HepG2 (cell line): ENCODE measurements around the gene NDUFAF8. TPM values are rescaled to one million over a fixed set of nuclear protein-coding genes. Genes with fewer than 3 reads are reported as not detected.

ENCODE experiments used
- ATAC-seq: fragments of 200-7000 bp; cut with Tn5 transposase; 3 replicates; pipeline ENCODE4 v1.9.1; 2020; ENCODE audit warnings: mild to moderate bottlenecking, moderate library complexity
- BruUV-seq: library from RNA; stranded (reverse); fragments of 400-500 nt; replicated peaks from 2 replicates; lab custom pipeline; 2021; lab: Mats Ljungman, UMichigan
- CTCF ChIA-PET: fragments of 300-600 bp; formaldehyde crosslinking; extraction: SDS; loops from one replicate; lab custom pipeline; 2021; ENCODE audit warnings: low total read pairs, inconsistent platforms, low intra/inter-chr PET ratio; lab: Yijun Ruan, JAX
- POLR2A ChIA-PET: fragments of 350-600 bp; sonication (Branson Sonifier 250); formaldehyde crosslinking; loops from one replicate; lab custom pipeline; 2020; ENCODE audit warnings: antibody characterized with exemption, inconsistent platforms; lab: Yijun Ruan, JAX
- DNase-seq: peaks from one replicate; pipeline ENCODE4 v3.0.0-alpha.2; 2015; ENCODE audit warnings: low spot score
- FAIRE-seq: peaks from 3 replicates; lab custom pipeline; 2011; peaks lifted over from hg19 to GRCh38; lab: Jason Lieb, UNC
- H2AFZ ChIP-seq: one replicate; pipeline ENCODE4 v1.6.1; 2011; ENCODE audit warnings: low read length, inconsistent platforms
- H3K27ac ChIP-seq: fragments of 300-600 bp; 3 replicates; pipeline ENCODE4 v1.8.0; 2011; ENCODE audit warnings: mixed run types, mild to moderate bottlenecking, mixed read lengths, low read length, inconsistent platforms; ENCODE audit not compliant: insufficient read depth; ENCODE audit errors: extremely low read length
- H3K27me3 ChIP-seq, 2 experiments: fragments of 200-600 bp in 1 of 2; 2 replicates in 1 of 2; 3 replicates in 1 of 2; pipeline versions ENCODE4 v1.6.0 to v1.8.0; 2011; ENCODE audit warnings: low read length in 2 of 2, mild to moderate bottlenecking in 2 of 2, moderate library complexity in 2 of 2, inconsistent platforms in 1 of 2; ENCODE audit not compliant: insufficient read depth in 2 of 2, control insufficient read depth in 1 of 2
- H3K36me3 ChIP-seq, 2 experiments: fragments of 200-600 bp in 1 of 2; replicated peaks in 1 of 2; 2 replicates in 1 of 2; 3 replicates in 1 of 2; pipeline versions ENCODE4 v1.5.1 to v1.8.0; 2011; ENCODE audit warnings: low read length in 2 of 2, inconsistent platforms in 1 of 2; ENCODE audit not compliant: insufficient read depth in 2 of 2, control insufficient read depth in 1 of 2
- H3K4me1 ChIP-seq: 2 replicates; pipeline ENCODE4 v1.5.1; 2012; ENCODE audit warnings: low read length, inconsistent platforms; ENCODE audit not compliant: insufficient read depth
- H3K4me2 ChIP-seq: 2 replicates; pipeline ENCODE4 v1.6.0; 2011; ENCODE audit warnings: low read depth, low read length, inconsistent platforms
- H3K4me3 ChIP-seq, 3 experiments: fragments of 200-600 bp in 1 of 3; sonication (generic), shearing (Covaris generic) in 1 of 3; replicated peaks in 1 of 3; 2 replicates each; pipeline ENCODE4 v1.5.1; 2011 to 2016; ENCODE audit warnings: low read length in 3 of 3, inconsistent platforms in 2 of 3, low read depth in 2 of 3, mild to moderate bottlenecking in 2 of 3, control low read depth in 1 of 3, mixed read lengths in 1 of 3; ENCODE audit not compliant: insufficient read depth in 1 of 3
- H3K79me2 ChIP-seq: one replicate; pipeline ENCODE4 v1.6.1; 2011; ENCODE audit warnings: low read length, inconsistent platforms; ENCODE audit not compliant: insufficient read depth
- H3K9ac ChIP-seq: 2 replicates; pipeline ENCODE4 v1.6.0; 2011; ENCODE audit warnings: mild to moderate bottlenecking, low read depth, low read length, inconsistent platforms; ENCODE audit not compliant: insufficient read depth
- H3K9me3 ChIP-seq: 2 replicates; pipeline ENCODE4 v1.5.1; 2012; ENCODE audit warnings: mild to moderate bottlenecking, low read length
- H4K20me1 ChIP-seq: 2 replicates; pipeline ENCODE4 v1.6.0; 2011; ENCODE audit warnings: inconsistent platforms, mild to moderate bottlenecking, low read length, moderate library complexity; ENCODE audit not compliant: insufficient read depth
- ETS1 ChIP-seq: sonication (generic); formaldehyde crosslinking; IDR thresholded peaks from 2 replicates; pipeline ENCODE4 v1.4.0; 2020; ENCODE audit warnings: missing genetic modification reagents
- NONO ChIP-seq, 2 experiments: fragments of 450-650 bp in 1 of 2; sonication (generic) in 1 of 2; formaldehyde crosslinking in 1 of 2; IDR thresholded peaks in 1 of 2; conservative IDR thresholded peaks in 1 of 2; 2 replicates each; pipeline versions ENCODE4 v1.6.1 to v1.8.0; 2017 to 2022; ENCODE audit warnings: mild to moderate bottlenecking in 1 of 2, missing genetic modification reagents in 1 of 2, moderate library complexity in 1 of 2
- PCBP1 ChIP-seq: fragments of 200-400 bp; formaldehyde crosslinking; IDR thresholded peaks from 2 replicates; pipeline ENCODE4 v1.6.1; 2017; ENCODE audit warnings: mild to moderate bottlenecking, low read depth, low read length, borderline replicate concordance
- POLR2A ChIP-seq, 2 experiments: IDR thresholded peaks; 2 replicates each; pipeline ENCODE4 v1.6.1; 2011; ENCODE audit warnings: low read depth in 2 of 2, low read length in 2 of 2, mild to moderate bottlenecking in 1 of 2, moderate library complexity in 1 of 2; ENCODE audit not compliant: insufficient read depth in 1 of 2
- RBM39 ChIP-seq: fragments of 200-400 bp; formaldehyde crosslinking; IDR thresholded peaks from one replicate; pipeline ENCODE4 v1.6.1; 2018; ENCODE audit warnings: antibody characterized with exemption, mild to moderate bottlenecking, low read depth, low read length; ENCODE audit not compliant: poor library complexity, severe bottlenecking
- TIGD3 ChIP-seq: sonication (generic); formaldehyde crosslinking; IDR thresholded peaks from 2 replicates; pipeline ENCODE4 v1.5.1; 2020; ENCODE audit warnings: mild to moderate bottlenecking, missing genetic modification reagents, borderline replicate concordance
- ZBTB42 ChIP-seq: sonication (generic); formaldehyde crosslinking; IDR thresholded peaks from 2 replicates; pipeline ENCODE4 v1.5.0; 2020; ENCODE audit warnings: mild to moderate bottlenecking, missing genetic modification reagents
- ZNF432 ChIP-seq: sonication (generic); formaldehyde crosslinking; IDR thresholded peaks from 2 replicates; pipeline ENCODE4 v1.5.0; 2020; ENCODE audit warnings: missing genetic modification reagents, mild to moderate bottlenecking, borderline replicate concordance
- ZNF547 ChIP-seq: sonication (generic); formaldehyde crosslinking; IDR thresholded peaks from 2 replicates; pipeline ENCODE4 v1.5.1; 2020; ENCODE audit warnings: mild to moderate bottlenecking, missing genetic modification reagents
- ZNF709 ChIP-seq: sonication (generic); formaldehyde crosslinking; IDR thresholded peaks from 2 replicates; pipeline ENCODE4 v1.5.0; 2020; ENCODE audit warnings: mild to moderate bottlenecking, missing genetic modification reagents
- ZNF773 ChIP-seq: sonication (generic); formaldehyde crosslinking; IDR thresholded peaks from 2 replicates; pipeline ENCODE4 v1.4.0; 2020; ENCODE audit warnings: missing genetic modification reagents, borderline replicate concordance
- WGBS: methylation state at CpG from one replicate; pipeline ENCODE4 v1.1.6; 2017; ENCODE audit warnings: low lambda C conversion rate; 5-methylcytosine and 5-hydroxymethylcytosine counted together
- in situ Hi-C: cut with HindIII; loops from 2 replicates; pipeline ENCODE4 v1.10.0; 2017; ENCODE audit warnings: low pct_unique_long_range_greater_than_20kb; ENCODE audit not compliant: extremely low pct_ligation_motif_present
- intact Hi-C: fragments of 100-400 bp; cut with micrococcal nuclease; formaldehyde crosslinking; loops from one replicate; pipeline ENCODE4 v1.10.0; 2022; ENCODE audit not compliant: unreplicated experiment
- polyA plus RNA-seq, 8 experiments: library from polyadenylated mRNA; depleted of rRNA in 3 of 8; stranded (reverse) in 7 of 8; unstranded in 1 of 8; fragments of >200 nt; fragmentation: Illumina TruSeq in 4 of 8; extraction: Trizol in 4 of 8; gene quantifications; 2 replicates each; pipeline versions ENCODE4 v1.2.1 to v1.2.3, GENCODE V29; 2011 to 2016; ENCODE audit warnings: low read depth in 4 of 8, missing spikeins in 1 of 8, mixed read lengths in 1 of 8; ENCODE audit not compliant: insufficient read depth in 1 of 8
- total RNA-seq, 5 experiments: library from RNA; depleted of rRNA; stranded (reverse); fragments of >200 nt; fragmentation: Illumina TruSeq; extraction: Trizol; gene quantifications; 2 replicates each; pipeline ENCODE4 v1.2.3, GENCODE V29; 2016; ENCODE audit warnings: low read depth in 1 of 5

The NDUFAF8 gene
- total and polyA plus RNA-seq, 2 of the 13 experiments (the other 11 are each of a cell fraction or from before 2014, with no cell fraction given) = 75.6 to 233 TPM

GRCh38 chr17:81200201-81200600, 38.9 kb upstream of the NDUFAF8 start:
- Histone ChIP-seq H3K4me2 (no peak overlapping the region), H3K27me3 (no peaks in the 10 kb centered on the region), H3K27ac (no peak overlapping the region), H3K36me3 (peaks cover 18 to 51% of the 10 kb centered on the region in 2 experiments; a peak in 4 of 5 replicates), H3K9me3 (no peaks in the 10 kb centered on the region), H3K79me2 (no peaks in the 10 kb centered on the region), H4K20me1 (no peaks in the 10 kb centered on the region; the same call in 1 of the 2 replicates), H3K4me1 (no peaks in the 10 kb centered on the region), H2AFZ (no peak overlapping the region), H3K9ac (no peak overlapping the region), H3K4me3 (no peak overlapping the region)
- DNase-seq (no peak), ATAC-seq (no peak), FAIRE-seq (no peak)
- ChIA-PET CTCF (interaction anchor here (1.3 to 1.4 kb wide), 2 partner anchors 58 to 99 kb away, joined by 4 to 20 read pairs; no protein-coding TSS in a partner anchor), POLR2A (interaction anchor here (1.3 kb wide), 1 partner anchor 39 kb away, joined by 3 read pairs; the partner anchor contains the start of genes NDUFAF8 and TEPSIN)
- intact Hi-C loops (loop anchor here (5.0 kb wide), 1 partner anchor 58 kb away; no protein-coding TSS in a partner anchor), in situ Hi-C loops (no loop called here)
- no TSS peak for BruUV-seq
- WGBS = 93% methylated on average over 16 of the region's 18 CpGs
- TF ChIP-seq ZNF773 (no peak), PCBP1 (0 out of 2 replicates have a peak, but pooled peaks have one; percentile 12), ZNF547 (0 out of 2 replicates have a peak, but pooled peaks have one; percentile 45)

- Histone ChIP-seq H3K4me2 (no peak overlapping the region), H2AFZ (no peak overlapping the region), H3K4me3 (no peak overlapping the region), H3K27ac (no peak overlapping the region), H3K27me3 (no peaks in the 10 kb centered on the region), H3K9ac (no peak overlapping the region), H3K9me3 (no peaks in the 10 kb centered on the region), H3K4me1 (no peaks in the 10 kb centered on the region), H3K36me3 (peaks cover 18 to 52% of the 10 kb centered on the region in 2 experiments; a peak in 4 of 5 replicates), H4K20me1 (no peaks in the 10 kb centered on the region; the same call in 1 of the 2 replicates), H3K79me2 (no peaks in the 10 kb centered on the region)
- intact Hi-C loops (loop anchor here (5.0 kb wide), 1 partner anchor 59 kb away; no protein-coding TSS in a partner anchor), in situ Hi-C loops (no loop called here)
- DNase-seq (peak; percentile 62), FAIRE-seq (peak; percentile 76), ATAC-seq (peak; percentile 78)
- POLR2A ChIA-PET = interaction anchor here (0.9 to 1.3 kb wide), 2 partner anchors 22 to 38 kb away, joined by 3 read pairs; partner anchors contain the start of genes CEP131, NDUFAF8 and TEPSIN
- CTCF ChIA-PET = interaction anchor here (1.3 to 1.4 kb wide), 2 partner anchors 58 to 99 kb away, joined by 4 to 20 read pairs; no protein-coding TSS in a partner anchor
- no TSS peak for BruUV-seq
- WGBS = 84% methylated on average over 27 of the region's 27 CpGs
- TF ChIP-seq ZNF547 = 0 out of 2 replicates have a peak, but pooled peaks have one; percentile 17
- no peak for TF ChIP-seq ZBTB42 (CRISPR knock-in tag)
- no peak for TF ChIP-seq ETS1 (CRISPR knock-in tag)
- no peak for TF ChIP-seq RBM39
- TF ChIP-seq ZNF432 (CRISPR knock-in tag) = no peak
- TF ChIP-seq NONO (IDR thresholded peaks at IDR 0.05) = no peak
- TF ChIP-seq NONO (CRISPR knock-in tag; conservative IDR thresholded peaks at IDR 0.05) = no peak
- TF ChIP-seq ZNF709 = no peak
- no peak for TF ChIP-seq POLR2A (IDR thresholded peaks at IDR 0.05; ENCODE audit: insufficient read depth in 1 of 2, low read depth in 2 of 2, low read length in 2 of 2)
- no peak for TF ChIP-seq TIGD3 (CRISPR knock-in tag)
Measured at GRCh38 chr17:81200695-81201580, 38.2 kb upstream of the NDUFAF8 start.
